T-helper 2 cell (primary cell): Measurements from ENCODE around the gene SCARF2.
A peak's percentile ranks its signal among the peaks of the same experiment; 100 is the strongest.
"Not testable (repeated sequence)": the region's sequence is repeated elsewhere in the genome, so short reads cannot be mapped to it uniquely, and the experiment has no call there.

Source experiments
- DNase-seq, 5 experiments: peaks; one replicate each; pipeline versions ENCODE4 v3.0.0 to v3.0.0-alpha.2; 2012 to 2022

Gene SCARF2

GRCh38 chr22:20463324-20464095 is 25.9 kb upstream of the SCARF2 start:
- DNase-seq, result peak in 2 of 5 experiments; percentile 41 to 88

GRCh38 chr22:20459862-20460261 is 22.2 kb upstream of the SCARF2 start:
- DNase-seq, result no peak

- DNase-seq, result no peak
Measured at GRCh38 chr22:20459152-20459542, 21.5 kb upstream of the SCARF2 start.

- no peak for DNase-seq
Measured at GRCh38 chr22:20458530-20459151, 21.0 kb upstream of the SCARF2 start.

GRCh38 chr22:20457506-20458240 is 20.0 kb upstream of the SCARF2 start:
- DNase-seq, result no peak

GRCh38 chr22:20456722-20457076 is 19.1 kb upstream of the SCARF2 start:
- no peak for DNase-seq

- DNase-seq, result peak; percentile 35 to 83 (median 61)
Measured at GRCh38 chr22:20456064-20456721, 18.6 kb upstream of the SCARF2 start.

GRCh38 chr22:20455709-20456063 is 18.1 kb upstream of the SCARF2 start:
- no peak for DNase-seq

- DNase-seq, result no peak
Measured at GRCh38 chr22:20453222-20453621, 15.6 kb upstream of the SCARF2 start.

GRCh38 chr22:20451920-20452319 is 14.3 kb upstream of the SCARF2 start:
- DNase-seq, result no peak

- not testable (repeated sequence) for DNase-seq
Measured at GRCh38 chr22:20451129-20451778, 13.6 kb upstream of the SCARF2 start.

GRCh38 chr22:20450551-20450906 is 12.9 kb upstream of the SCARF2 start:
- no peak for DNase-seq

- DNase-seq, result no peak
Measured at GRCh38 chr22:20449819-20450550, 12.4 kb upstream of the SCARF2 start.

GRCh38 chr22:20448630-20449029 is 11.0 kb upstream of the SCARF2 start:
- DNase-seq, result no peak

GRCh38 chr22:20446383-20446970 is 8.9 kb upstream of the SCARF2 start:
- DNase-seq, result no peak

- DNase-seq, result no peak
Measured at GRCh38 chr22:20444325-20444724, 6.7 kb upstream of the SCARF2 start.

- no peak for DNase-seq
Measured at GRCh38 chr22:20442485-20443284, 5.1 kb upstream of the SCARF2 start.

- DNase-seq, result no peak
Measured at GRCh38 chr22:20441631-20442484, 4.2 kb upstream of the SCARF2 start.

GRCh38 chr22:20440637-20441591 is 3.3 kb upstream of the SCARF2 start:
- DNase-seq, result no peak
